B cell (primary cell): Measurements from ENCODE around the gene CLINT1. TPM values are rescaled to one million over a fixed set of nuclear protein-coding genes. Genes with fewer than 3 reads are reported as not detected.
A peak's percentile ranks its signal among the peaks of the same experiment; 100 is the strongest.

Source experiments
- ATAC-seq: fragments of 200-7000 bp; cut with Tn5 transposase; one replicate; pipeline ENCODE4 v1.10.0; 2021; ENCODE audit warnings: low read depth, mild to moderate bottlenecking, moderate number of reproducible peaks, moderate library complexity
- CTCF ChIA-PET: fragments of 350-600 bp; sonication (Branson Sonifier 250); formaldehyde crosslinking; loops from one replicate; lab custom pipeline; 2021; ENCODE audit warnings: antibody characterized with exemption, inconsistent platforms; lab: Charles Lee
- POLR2A ChIA-PET: fragments of 350-600 bp; sonication (Branson Sonifier 250); formaldehyde crosslinking; loops from one replicate; lab custom pipeline; 2021; ENCODE audit warnings: antibody characterized with exemption; lab: Charles Lee
- DNase-seq: peaks from one replicate; pipeline ENCODE4 v3.0.0; 2013
- H2AFZ ChIP-seq: 2 replicates; pipeline ENCODE4 v1.6.1; 2012; ENCODE audit warnings: mild to moderate bottlenecking, low read depth, low read length; ENCODE audit not compliant: insufficient read depth, poor library complexity, severe bottlenecking
- H3K27ac ChIP-seq, 2 donors: 1 replicate in 1 of 2; 2 replicates in 1 of 2; pipeline ENCODE4 v1.5.1; 2012 to 2013; ENCODE audit warnings: low read length in 2 of 2, mild to moderate bottlenecking in 2 of 2, moderate library complexity in 1 of 2
- H3K27me3 ChIP-seq, 4 experiments: fragments of 200-600 bp in 1 of 4; sonication (generic) in 1 of 4; replicated peaks in 1 of 4; 1 replicate in 2 of 4; 2 replicates in 2 of 4; pipeline versions ENCODE4 v1.6.1 to v1.7.0; 2013 to 2016; ENCODE audit warnings: low read length in 3 of 4, mild to moderate bottlenecking in 2 of 4, mixed read lengths in 1 of 4, moderate library complexity in 1 of 4; ENCODE audit not compliant: insufficient read depth in 4 of 4, control insufficient read depth in 3 of 4; ENCODE audit errors: control extremely low read depth in 1 of 4
- H3K36me3 ChIP-seq, 2 experiments: replicated peaks in 1 of 2; 1 replicate in 1 of 2; 2 replicates in 1 of 2; pipeline versions ENCODE4 v1.6.1 to v1.7.1; 2013; ENCODE audit warnings: low read length in 1 of 2; ENCODE audit not compliant: insufficient read depth in 2 of 2, control insufficient read depth in 1 of 2; ENCODE audit errors: control extremely low read depth in 1 of 2, extremely low read depth in 1 of 2
- H3K4me1 ChIP-seq, 2 donors: fragments of 200-600 bp in 1 of 2; sonication (generic) in 1 of 2; 1 replicate in 1 of 2; 2 replicates in 1 of 2; pipeline versions ENCODE4 v1.5.1 to v1.6.1; 2013 to 2017; ENCODE audit warnings: low read length in 2 of 2; ENCODE audit not compliant: control insufficient read depth in 2 of 2, insufficient read depth in 2 of 2
- H3K4me2 ChIP-seq: replicated peaks from 2 replicates; pipeline ENCODE3; 2012; ENCODE audit warnings: mild to moderate bottlenecking, low read depth, low read length; ENCODE audit not compliant: poor library complexity, severe bottlenecking
- H3K4me3 ChIP-seq, 5 experiments: fragments of 200-600 bp in 1 of 5; sonication (generic) in 1 of 5; 1 replicate in 3 of 5; 2 replicates in 2 of 5; pipeline versions ENCODE4 v1.5.1 to v1.7.0; 2011 to 2016; ENCODE audit warnings: low read length in 4 of 5, mild to moderate bottlenecking in 4 of 5, low read depth in 2 of 5, control low read depth in 1 of 5, moderate library complexity in 1 of 5; ENCODE audit not compliant: insufficient read depth in 1 of 5; ENCODE audit errors: control extremely low read depth in 1 of 5, extremely low read depth in 1 of 5
- H3K79me2 ChIP-seq: fragments of 200-600 bp; sonication (generic); one replicate; pipeline ENCODE4 v1.6.0; 2016; ENCODE audit warnings: low read length; ENCODE audit not compliant: control insufficient read depth, insufficient read depth
- H3K9ac ChIP-seq: fragments of 200-600 bp; sonication (generic); 2 replicates; pipeline ENCODE4 v1.6.1; 2017; ENCODE audit warnings: mild to moderate bottlenecking, low read length, moderate library complexity
- H3K9me3 ChIP-seq, 3 donors: one replicate each; pipeline versions ENCODE4 v1.6.1 to v1.7.1; 2013; ENCODE audit warnings: low read length in 2 of 3; ENCODE audit not compliant: control insufficient read depth in 2 of 3, insufficient read depth in 1 of 3; ENCODE audit errors: control extremely low read depth in 1 of 3
- H4K20me1 ChIP-seq: 2 replicates; pipeline ENCODE4 v1.6.0; 2012; ENCODE audit warnings: mild to moderate bottlenecking, low read length; ENCODE audit not compliant: insufficient read depth, control insufficient read depth, poor library complexity, severe bottlenecking
- H3K27ac Mint-ChIP-seq: one replicate; pipeline ENCODE4 v1.8.0; 2021; ENCODE audit warnings: mixed read lengths
- H3K27me3 Mint-ChIP-seq: one replicate; pipeline ENCODE4 v1.8.0; 2021; ENCODE audit warnings: mixed read lengths
- H3K4me1 Mint-ChIP-seq: one replicate; pipeline ENCODE4 v1.8.0; 2021; ENCODE audit warnings: mixed read lengths
- H3K4me3 Mint-ChIP-seq: one replicate; pipeline ENCODE4 v1.8.0; 2021; ENCODE audit warnings: mixed read lengths
- H3K9me3 Mint-ChIP-seq: one replicate; pipeline ENCODE4 v1.8.0; 2022; ENCODE audit warnings: mixed read lengths; ENCODE audit not compliant: insufficient read depth
- CTCF ChIP-seq: fragments of 200-600 bp; IDR thresholded peaks from one replicate; pipeline ENCODE4 v1.8.0; 2022; ENCODE audit warnings: antibody characterized with exemption, mild to moderate bottlenecking
- EZH2 ChIP-seq: IDR thresholded peaks from 2 replicates; pipeline ENCODE4 v1.6.1; 2012; ENCODE audit warnings: borderline replicate concordance, low read depth, mild to moderate bottlenecking, moderate library complexity, low read length; ENCODE audit not compliant: insufficient read depth, poor library complexity, severe bottlenecking
- WGBS: methylation state at CpG from one replicate; pipeline ENCODE4 v1.1.5; 2013; ENCODE audit warnings: missing lambda C conversion rate; ENCODE audit not compliant: insufficient coverage; 5-methylcytosine and 5-hydroxymethylcytosine counted together
- intact Hi-C: fragments of 100-400 bp; cut with micrococcal nuclease; formaldehyde crosslinking; loops from one replicate; pipeline ENCODE4 v1.10.0; 2022
- polyA minus RNA-seq: library from RNA; depleted of rRNA, polyadenylated mRNA; stranded (reverse); fragments of >200 nt; gene quantifications from 2 replicates; pipeline ENCODE4 v1.2.3, GENCODE V29; 2012
- polyA plus RNA-seq: library from polyadenylated mRNA; depleted of rRNA; stranded (reverse); fragments of >200 nt; gene quantifications from 2 replicates; pipeline ENCODE4 v1.2.3, GENCODE V29; 2012
- total RNA-seq, 2 donors: library from RNA; stranded (reverse); fragments of 120-200 nt in 1 of 2; gene quantifications; 1 replicate in 1 of 2; 2 replicates in 1 of 2; pipeline versions ENCODE4 v1.2.3 to v1.2.4, GENCODE V29; 2013 to 2022

CLINT1 gene
- total RNA-seq (62.7 and 69.7 TPM in 2 replicates), polyA plus RNA-seq (89.1 and 92.2 TPM in 2 replicates), polyA minus RNA-seq (89.3 and 92.7 TPM in 2 replicates)
- total RNA-seq (2013): 58.3 TPM

DNA sequence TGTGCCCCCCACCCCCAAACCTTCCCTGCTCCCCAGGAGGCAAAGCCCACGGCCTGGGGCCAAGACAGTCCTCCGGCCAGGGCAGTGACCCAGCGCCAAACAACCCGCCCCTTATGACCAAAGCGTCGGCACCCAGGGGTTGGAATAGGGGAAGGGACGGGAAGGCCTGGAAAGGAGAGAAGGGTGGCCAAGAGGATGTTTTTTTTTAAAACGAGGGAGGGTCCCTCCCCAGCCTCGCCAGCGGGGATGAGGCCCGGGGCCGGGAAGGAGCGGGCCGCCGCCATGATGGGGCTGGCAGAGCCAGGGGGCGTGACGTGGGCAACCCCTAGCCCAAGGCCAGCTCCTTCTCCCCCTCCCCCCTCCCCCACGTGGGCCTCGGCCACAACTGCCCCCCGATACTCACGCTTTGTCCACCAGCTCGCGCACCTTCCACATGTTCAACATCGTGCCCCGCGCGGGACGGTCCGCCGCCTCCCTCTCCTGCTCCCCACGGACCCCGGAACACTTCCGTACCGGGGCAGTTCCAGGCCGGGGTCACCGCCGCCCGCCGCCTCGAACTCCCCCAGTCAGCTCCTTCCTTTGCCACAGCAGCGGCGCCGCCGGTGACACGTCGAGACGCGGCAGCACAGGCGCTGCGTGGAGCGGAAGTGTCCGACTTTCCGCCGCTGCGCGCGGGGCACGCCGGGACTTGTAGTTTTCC lies at the start of gene CLINT1:
CLINT1 (minus strand) TSS at position 619 of the 700 bp plus-strand sequence; CDS start at position 444, 175 bp downstream.
- Histone ChIP-seq H3K27ac (peak within 1 kb of the TSS; percentile 67 to 86), H2AFZ (peak within 1 kb of the TSS; percentile 72), H3K27me3 (no peaks in the 10 kb centered on the region), H3K9ac (peak within 1 kb of the TSS; percentile 90), H3K4me2 (peak within 1 kb of the TSS; percentile 90), H3K36me3 (no peaks in the 10 kb centered on the region), H3K9me3 (no peaks in the 10 kb centered on the region), H3K79me2 (peaks cover 60% of the 10 kb centered on the region), H3K4me3 (peak within 1 kb of the TSS; percentile 70 to 89 (median 83)), H4K20me1 (peaks cover 27% of the 10 kb centered on the region), H3K4me1 (peaks cover 23 to 31% of the 10 kb centered on the region in 2 donors)
- Mint-ChIP-seq H3K27ac (peak within 1 kb of the TSS; percentile 96), H3K9me3 (no peaks in the 10 kb centered on the region), H3K4me3 (peak within 1 kb of the TSS; percentile 89), H3K4me1 (peaks cover 64% of the 10 kb centered on the region), H3K27me3 (no peaks in the 10 kb centered on the region)
- DNase-seq: peak; percentile 90
- under 1% methylated on average over 51 of the region's 59 CpGs for WGBS
- CTCF ChIA-PET: interaction anchor here (0.9 to 1.2 kb wide), 2 partner anchors 90 to 91 kb away, joined by 4 to 7 read pairs; no protein-coding TSS in a partner anchor
- intact Hi-C loops: loop anchor here (2.0 to 10.0 kb wide), 4 partner anchors 36 to 1404 kb away; partner anchors contain the start of genes CYFIP2 and UBLCP1
- no peak for TF ChIP-seq CTCF
- no peak for TF ChIP-seq EZH2
- peak; percentile 94 for ATAC-seq
- POLR2A ChIA-PET: interaction anchor here (0.8 kb wide), 1 partner anchor 10 kb away, joined by 3 read pairs; no protein-coding TSS in a partner anchor

GRCh38 chr5:157908459-157908858 lies 49.5 kb upstream of the CLINT1 start:
- Histone ChIP-seq H3K79me2 (no peaks in the 10 kb centered on the region), H3K27me3 (no peaks in the 10 kb centered on the region), H3K9me3 (no peaks in the 10 kb centered on the region), H3K36me3 (no peaks in the 10 kb centered on the region), H2AFZ (no peak overlapping the region), H4K20me1 (no peaks in the 10 kb centered on the region), H3K9ac (no peak overlapping the region), H3K4me3 (no peak overlapping the region), H3K27ac (no peak overlapping the region), H3K4me1 (peaks cover 10 to 11% of the 10 kb centered on the region in 2 donors), H3K4me2 (no peak overlapping the region)
- no peak for TF ChIP-seq EZH2
- no peak for TF ChIP-seq CTCF
- H3K9me3 Mint-ChIP-seq: no peaks in the 10 kb centered on the region
- POLR2A ChIA-PET: no interaction called here
- H3K4me3 Mint-ChIP-seq: no peak overlapping the region
- H3K4me1 Mint-ChIP-seq: peaks cover 8% of the 10 kb centered on the region
- DNase-seq: no peak
- intact Hi-C loops: no loop called here
- CTCF ChIA-PET: interaction anchor here (1.1 to 1.2 kb wide), 2 partner anchors 10 to 40 kb away, joined by 4 to 5 read pairs; no protein-coding TSS in a partner anchor
- 100% methylated on average over 1 of the region's 1 CpG for WGBS
- H3K27ac Mint-ChIP-seq: no peak overlapping the region
- no peak for ATAC-seq
- H3K27me3 Mint-ChIP-seq: no peaks in the 10 kb centered on the region
